LNCAP (cell line): ENCODE data around the gene TUBB8.

Source experiments
- CTCF ChIP-seq: fragments of 450-650 bp; IDR thresholded peaks from 2 replicates; pipeline ENCODE4 v1.5.1; 2017; ENCODE audit warnings: mild to moderate bottlenecking

Gene TUBB8

DNA sequence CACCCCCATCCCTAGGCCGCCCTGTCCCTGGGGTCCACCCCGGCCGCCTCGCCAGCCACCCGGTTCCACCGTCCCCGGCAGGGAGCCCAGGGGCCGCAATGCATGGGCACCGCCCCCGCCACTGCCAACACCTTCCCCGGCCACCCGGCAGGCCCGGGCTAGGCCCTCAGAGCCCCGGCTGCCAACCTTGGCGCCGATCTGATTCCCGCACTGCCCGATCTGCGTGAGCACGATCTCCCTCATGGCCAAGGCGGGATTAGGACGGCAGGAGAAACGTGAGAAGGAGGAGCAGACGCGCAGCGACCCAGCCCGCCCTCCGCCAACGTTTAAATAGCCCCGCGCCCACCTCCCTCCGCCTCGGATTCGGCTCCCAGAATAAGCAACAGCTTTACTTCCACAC is at the start of gene TUBB8:
Gene TUBB8, minus strand, starts transcription at position 301 of the 400 bp plus-strand sequence. Its CDS starts 58 bp downstream, at position 243.
- no peak for TF ChIP-seq CTCF

DNA sequence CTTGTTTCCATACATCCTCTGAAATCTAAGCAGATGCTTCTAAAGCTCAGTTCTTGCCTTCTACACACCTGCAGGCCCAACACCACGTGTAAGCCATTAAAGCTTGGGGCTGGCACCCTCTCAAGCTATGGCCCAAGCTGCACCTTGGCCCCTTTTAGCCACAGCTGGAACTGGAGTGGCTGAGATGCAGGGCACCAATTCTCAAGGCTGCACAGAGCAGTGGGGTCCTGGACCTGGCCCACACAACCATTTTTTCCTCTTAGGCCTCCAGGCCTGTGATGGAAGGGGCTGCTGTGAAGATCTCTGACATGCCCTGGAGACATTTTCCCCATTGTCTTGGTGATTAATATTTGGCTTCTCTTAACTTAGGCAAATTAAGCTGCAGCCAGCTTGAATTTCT is 47.4 kb upstream of the TUBB8 start:
- no peak for TF ChIP-seq CTCF

GRCh38 chr10:95356-96115 is 46.4 kb upstream of the TUBB8 start:
- TF ChIP-seq CTCF, result no peak

GRCh38 chr10:94613-95012 is 45.5 kb upstream of the TUBB8 start:
- TF ChIP-seq CTCF, result no peak

DNA sequence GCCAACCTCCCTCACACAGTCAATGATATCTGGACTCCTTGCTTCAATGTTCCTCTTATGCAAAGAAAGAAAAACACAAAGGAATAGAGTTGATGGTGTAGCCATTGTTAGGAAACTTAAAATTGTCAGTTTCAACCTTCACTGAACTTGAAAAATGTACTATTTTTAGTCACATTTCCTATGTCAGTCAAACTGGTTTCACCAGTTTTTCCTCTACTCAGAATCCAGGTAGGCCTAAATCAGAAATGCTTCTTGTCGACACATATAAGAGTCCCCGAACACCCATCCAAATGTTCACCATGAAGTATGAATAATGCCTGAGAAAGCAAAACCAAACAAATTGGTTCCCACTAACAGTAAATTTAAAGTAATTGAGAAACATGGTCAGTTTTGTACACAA is 43.8 kb upstream of the TUBB8 start:
- no peak for TF ChIP-seq CTCF

GRCh38 chr10:92153-92552 is 43.1 kb upstream of the TUBB8 start:
- no peak for TF ChIP-seq CTCF

DNA sequence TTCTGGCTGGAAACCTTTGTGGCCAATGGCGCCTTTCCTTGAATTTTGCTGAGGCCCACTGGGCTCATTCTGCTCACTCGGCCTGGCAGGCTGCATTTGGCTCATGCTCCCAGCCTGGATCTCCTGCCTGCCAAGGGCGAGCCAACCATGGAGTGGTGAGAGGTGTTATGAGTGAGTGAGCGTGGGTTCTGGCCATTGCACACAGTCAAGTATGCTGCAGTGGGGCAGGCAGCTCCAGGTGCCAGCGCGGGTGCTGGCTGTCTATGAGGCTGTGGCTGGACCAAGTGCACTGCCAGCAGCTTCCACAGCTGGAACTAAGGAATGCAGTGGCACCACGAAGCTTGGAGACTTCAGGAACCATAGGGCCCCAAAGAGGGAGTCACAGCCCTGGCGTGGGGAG is 42.2 kb upstream of the TUBB8 start:
- TF ChIP-seq CTCF, result no peak

GRCh38 chr10:90161-90560 is 41.1 kb upstream of the TUBB8 start:
- no peak for TF ChIP-seq CTCF
